Glomerular visceral epithelial cell (primary cell): ENCODE measurements around the gene TTC7B.
A peak's percentile ranks its signal among the peaks of the same experiment; 100 is the strongest.

ENCODE experiments used
- DNase-seq: peaks from one replicate; pipeline ENCODE4 v3.0.0-alpha.2; 2016; ENCODE audit errors: extremely low spot score

The TTC7B gene

DNA sequence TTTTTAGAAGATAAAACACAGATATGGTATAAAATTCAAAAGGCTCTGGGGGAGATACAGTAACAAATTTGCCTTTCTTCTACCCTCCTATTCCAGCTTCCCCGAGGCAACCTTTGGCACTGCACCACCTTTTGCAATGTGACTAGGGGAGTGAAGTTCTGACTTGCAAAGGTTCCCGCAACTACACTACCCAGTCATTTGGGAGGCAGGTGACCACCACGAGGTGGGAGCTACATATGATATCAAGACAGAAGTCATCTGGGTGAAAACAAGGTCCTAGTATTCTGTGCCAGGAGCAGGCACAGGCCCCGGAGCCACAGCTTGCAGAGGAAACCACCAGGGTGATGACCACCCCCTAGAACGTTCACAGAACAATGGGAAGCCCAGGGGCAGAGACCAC lies 141.5 kb downstream of the TTC7B start:
- DNase-seq: no peak

DNA sequence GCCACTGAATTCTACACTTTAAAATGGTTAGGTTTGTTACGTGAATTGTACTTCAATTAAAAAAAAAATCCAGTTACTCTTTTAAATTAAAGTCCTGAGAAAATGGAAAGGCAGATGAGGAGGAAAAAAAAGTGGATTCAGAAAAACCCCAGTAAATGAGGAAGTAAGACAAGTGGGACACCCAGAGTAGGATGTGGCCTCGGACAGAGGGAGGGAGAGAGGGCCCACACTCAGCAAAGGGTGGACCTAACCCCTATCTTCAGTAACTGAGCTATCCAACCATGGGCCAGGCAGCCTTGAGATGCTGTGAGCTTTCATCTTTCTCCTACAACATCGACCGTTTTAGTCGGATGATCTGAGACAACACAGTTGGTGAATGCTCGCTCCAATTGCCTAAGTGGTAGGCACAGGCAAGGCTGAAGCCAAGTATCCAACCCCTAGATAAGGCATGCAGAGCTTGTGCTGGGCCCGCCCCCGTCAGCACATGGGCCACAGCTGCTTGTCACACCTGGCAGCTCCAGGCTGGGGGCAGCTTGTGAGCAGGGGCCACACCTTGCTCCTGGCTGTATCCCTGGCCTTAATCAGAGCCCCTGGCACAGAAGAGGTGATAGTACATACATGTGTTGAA lies 142.1 kb downstream of the TTC7B start:
- DNase-seq: no peak

DNA sequence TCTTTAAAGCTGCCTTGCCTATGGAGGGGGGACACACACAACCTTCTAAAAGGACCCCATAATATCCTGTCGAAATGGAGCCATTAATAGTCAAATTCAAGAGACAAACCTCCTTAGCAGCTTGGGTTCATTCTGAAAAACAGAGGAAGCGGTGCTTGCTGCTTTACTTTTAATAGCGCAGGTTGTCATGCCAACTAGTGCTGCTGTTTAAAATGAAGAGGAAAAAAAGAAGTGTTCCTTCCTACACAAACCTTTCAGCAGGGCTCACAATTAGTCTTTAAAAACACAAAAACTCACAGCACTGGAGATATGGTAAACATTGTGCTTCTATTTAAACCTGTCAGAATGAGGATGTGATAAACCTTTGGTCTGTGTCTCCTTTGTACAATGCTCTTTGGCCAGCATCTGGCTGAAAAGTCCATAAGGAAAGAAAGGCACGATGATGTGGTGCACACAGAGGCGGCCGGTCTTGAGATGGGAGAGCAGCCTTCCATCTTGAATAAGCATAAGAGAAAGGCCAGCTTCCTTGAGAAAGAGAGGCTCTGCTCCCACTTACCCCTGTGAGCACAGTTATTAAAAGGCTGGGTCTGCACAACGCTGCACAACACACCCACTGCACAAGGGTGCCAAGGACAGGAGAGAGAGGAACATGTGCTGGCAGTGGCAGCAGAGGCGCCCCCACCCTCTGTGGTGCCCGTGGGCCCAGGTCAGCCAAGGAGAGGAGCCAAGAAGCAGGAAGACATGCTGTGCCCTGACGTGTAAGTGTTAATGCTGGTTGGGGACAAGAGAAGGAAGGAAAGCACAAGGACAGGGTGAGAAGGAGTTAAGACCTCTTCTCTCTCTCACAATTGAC lies 144.6 kb downstream of the TTC7B start:
- no peak for DNase-seq

DNA sequence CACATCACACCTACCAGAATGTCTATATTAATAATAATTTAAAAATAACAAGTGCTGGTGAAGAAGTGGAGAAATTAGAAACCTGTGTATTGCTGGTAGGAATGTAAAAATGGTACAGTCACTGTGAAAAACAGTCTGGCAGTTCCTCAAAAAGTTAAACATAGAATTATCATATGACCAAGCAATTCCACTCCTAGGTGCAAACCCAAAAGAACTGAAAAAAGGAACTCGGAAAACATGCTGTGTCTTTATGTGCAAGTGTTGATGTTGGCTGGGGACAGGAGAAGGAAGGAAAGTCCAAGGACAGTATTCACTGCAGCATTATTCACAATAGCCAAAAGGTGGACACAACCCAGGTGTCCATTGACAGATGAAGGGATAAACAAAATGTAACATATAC lies 146.5 kb downstream of the TTC7B start:
- DNase-seq: no peak

DNA sequence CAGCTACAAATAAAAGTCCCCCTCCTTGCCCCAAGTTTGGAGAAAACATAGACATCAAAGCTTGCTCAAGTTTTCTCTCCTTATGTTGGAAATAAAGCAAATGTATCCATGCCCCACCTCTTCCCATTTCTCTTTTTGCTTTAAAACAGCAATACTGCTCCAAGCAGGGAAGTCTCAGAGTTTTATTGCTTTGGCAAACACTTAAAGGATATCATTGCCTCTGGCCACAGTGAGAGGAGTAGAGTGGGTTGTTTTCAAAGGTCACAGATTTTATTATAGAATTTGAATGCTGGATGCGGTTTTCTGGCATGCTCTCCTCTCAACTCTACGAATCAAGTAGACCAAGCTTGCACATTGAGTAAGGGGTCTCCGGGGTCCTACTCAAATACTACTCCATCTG lies 149.7 kb downstream of the TTC7B start:
- DNase-seq: no peak

DNA sequence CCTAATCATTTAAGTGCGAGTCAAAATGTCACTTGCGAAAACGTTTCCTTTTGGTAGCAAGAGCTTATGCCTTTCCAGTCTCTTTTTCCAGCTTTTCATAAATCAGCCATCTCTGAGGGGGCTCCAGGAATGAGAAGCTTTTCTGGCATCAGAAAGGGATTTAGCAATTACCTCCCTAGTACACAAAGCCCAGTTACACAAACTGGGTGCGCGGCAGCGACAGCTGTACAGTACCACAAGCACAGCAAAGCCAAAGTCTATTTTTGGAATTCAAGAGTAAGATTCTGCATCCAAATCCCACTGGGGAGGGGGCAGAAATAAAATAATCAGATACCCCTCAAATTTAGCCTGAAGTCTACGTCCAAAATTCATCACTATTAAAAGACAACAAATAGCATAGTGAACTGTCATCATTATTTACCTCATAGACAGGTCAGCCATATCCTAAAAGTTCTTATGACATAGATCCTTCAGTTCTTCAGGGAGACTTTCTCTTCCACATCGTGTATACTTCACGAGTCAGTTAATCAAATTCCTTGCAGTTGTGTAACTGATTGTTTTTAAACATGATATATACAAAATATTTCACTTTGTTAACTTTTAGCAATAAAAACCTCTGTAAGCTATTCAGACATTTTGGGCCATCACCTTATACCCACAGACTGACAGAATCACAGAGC lies 150.8 kb downstream of the TTC7B start:
- DNase-seq: no peak

DNA sequence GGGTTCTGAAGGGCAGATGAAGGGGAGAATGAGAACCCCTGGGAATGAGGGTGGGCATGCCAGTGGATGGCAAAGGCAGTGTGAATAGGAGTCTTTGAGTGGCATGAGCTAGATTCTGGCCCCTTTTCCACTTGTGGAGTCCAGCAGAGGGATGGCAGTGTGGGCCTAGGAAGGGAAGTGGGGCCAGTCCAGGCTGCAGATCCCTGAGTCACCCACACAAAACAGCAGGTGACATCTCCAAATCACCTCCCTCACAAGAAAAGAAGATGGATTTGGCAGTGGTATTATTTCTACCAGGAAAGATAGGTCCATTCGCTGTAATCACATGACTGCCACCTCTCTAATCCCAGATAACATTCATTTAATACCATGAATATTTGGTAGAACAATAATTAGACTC lies 151.3 kb downstream of the TTC7B start:
- no peak for DNase-seq

DNA sequence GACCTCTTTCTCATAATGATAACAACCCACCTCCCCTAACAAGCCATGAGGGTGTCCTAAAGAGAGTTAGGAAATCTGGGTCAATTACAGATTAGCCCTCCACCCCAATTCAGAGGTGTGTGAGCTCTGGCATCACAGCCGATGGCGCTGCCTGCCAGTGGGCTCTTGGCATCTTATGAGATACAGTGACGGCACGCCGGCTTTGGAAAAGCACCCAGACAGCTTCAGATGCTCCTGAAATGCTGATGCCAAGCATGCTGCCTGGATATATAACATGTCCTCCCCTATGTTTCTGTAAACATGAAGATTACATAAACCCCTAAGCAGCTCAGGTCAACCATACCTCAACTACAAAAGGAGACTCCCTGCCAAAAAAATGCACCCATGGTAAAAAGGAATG lies 152.6 kb downstream of the TTC7B start:
- no peak for DNase-seq

DNA sequence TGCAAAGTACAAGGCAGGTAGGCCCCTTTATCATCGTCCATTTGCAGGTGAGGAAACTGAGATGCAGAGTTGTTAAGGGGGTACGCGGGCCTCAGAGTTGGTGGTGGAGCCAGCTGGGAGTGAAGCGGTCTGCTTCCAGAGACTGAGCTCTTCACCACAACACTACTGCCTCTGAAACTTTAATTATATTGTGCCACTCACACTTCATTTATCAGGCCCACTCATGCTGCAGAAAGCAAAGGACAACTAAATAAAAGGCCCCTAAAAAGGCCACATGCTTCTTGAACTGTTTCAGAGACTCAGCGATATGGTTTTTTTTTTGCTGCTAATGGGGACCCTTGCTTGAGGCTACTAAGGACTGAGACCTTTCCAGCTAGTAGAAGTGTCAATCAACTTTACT lies 153.1 kb downstream of the TTC7B start:
- DNase-seq: no peak

DNA sequence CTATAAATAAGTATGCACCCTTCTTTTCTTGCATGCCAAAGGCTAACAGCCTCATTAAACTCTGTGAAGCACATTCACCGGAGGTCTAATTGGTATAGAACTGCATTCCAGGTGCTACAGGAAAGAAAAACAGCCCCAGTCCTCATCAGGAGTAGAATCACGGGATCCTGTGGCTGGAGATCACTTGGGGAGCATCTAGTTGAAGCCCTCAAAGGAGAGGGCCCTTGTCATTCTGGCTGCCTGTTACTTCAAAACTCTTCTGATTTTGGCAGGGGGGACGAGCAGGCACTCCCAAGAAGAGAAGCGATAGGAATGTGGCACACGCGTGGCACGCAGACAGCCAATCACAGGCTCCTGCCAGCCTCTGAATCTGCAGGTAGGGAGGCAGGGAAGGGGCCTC lies 154.4 kb downstream of the TTC7B start:
- no peak for DNase-seq

DNA sequence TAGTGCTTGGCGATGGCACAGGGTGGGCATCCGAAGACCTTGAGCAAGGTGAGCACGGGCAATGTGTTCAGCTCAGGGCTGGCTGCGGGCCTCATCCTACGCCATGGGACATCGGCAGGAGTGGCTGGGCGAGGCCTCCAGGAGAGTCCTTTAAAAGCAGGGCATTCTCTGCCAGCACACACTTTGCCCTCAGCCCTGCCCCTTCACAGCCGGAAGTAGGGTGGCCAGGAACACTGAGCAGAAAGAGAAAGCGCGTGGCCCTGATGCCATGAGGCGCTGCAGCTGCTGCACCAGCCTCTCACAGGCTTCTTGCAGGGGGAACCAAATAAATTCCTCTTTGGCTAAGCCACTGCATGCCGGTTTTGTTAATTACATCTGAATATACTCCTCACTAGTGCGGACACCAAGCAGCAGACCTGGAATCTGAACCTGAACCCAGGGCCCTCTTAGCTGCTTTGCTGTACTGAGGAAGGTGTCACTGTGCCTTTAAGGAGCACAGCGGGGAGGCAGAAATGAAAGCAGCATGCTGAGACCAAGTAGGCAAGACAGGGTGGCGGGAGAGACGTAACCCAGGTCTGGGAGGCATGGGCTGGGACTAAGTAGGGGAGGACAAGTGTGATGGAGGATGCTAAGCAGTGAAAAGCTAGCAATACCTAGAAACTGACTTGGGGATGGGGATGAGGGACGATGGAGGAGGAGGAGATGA lies 155.2 kb downstream of the TTC7B start:
- DNase-seq: no peak

DNA sequence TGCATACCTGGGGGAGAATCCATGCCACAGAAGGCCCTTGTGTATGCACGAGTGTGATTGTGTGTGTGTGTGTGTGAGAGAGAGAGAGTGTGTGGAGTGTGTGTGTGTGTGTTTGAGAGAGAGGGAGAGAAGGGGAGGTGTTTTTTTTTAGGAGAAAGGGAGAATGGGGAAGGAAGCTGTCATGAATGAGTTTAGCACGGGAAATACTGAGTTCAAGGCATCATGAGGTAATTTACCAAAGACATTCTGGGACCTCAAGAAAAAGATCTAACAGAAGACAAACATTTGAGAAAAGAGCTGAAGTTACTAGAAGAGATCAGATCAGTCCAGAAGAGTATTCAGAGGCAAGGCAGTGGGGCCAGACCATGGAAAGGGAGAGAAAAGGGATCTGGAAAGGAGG lies 157.1 kb downstream of the TTC7B start:
- no peak for DNase-seq

DNA sequence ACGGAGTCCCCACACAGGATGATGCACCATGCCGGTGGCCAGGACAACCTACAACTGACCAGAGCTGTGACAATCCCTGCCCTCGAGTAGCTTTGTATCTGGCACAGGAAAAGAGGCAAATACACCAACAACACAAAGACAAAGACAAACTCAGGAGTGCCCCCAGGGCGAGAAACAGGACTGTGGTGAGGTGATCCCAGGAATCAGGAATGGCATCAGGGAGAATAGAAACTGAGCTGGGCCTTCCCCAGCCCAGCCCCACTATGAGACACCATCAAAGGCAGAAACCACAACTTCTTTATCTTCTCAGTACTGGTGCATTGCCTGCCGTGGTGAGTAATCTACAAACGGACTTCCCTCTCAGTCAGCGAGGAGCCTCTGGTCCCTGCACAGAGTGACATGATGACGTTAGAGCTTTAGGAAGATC lies 157.7 kb downstream of the TTC7B start:
- peak; percentile 69 for DNase-seq

DNA sequence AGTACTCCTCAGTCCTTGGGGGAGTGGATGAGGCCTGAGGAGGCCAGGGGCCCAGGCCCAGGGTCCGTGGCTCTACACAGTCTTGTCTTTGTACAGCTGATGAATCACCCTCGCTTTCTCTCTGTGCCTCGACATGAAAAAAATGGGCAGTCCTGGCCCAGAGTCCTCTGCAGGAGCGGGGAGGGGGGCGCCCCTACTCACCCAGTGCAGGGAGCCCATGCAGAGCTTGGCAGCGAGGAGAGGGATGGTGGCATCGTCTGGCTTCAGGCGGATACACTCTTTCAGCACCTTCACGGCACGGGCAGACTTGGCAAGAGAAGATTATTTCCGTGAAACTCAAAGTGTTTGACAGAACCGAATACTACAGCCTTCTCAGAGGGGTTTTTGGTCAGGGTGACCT lies 159.3 kb downstream of the TTC7B start:
- DNase-seq: no peak

DNA sequence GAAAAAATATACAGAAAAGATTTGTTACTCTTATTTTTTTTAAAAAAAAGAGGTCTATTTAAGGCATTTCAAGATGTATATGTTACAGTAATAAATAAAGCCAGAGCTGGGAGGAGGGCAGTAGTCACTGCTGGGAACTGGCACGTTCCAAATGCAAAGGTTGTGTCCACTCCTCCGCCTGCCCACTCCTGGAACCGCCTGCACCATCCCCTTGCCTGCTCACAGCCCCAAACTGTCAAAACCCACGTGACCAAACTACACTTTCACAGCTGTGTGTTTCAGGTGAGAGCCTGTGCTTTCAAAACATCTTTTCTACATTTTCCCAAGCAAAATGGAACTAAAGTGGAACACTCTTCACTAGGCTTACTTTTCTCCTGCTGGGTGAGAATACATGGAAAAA lies 160.4 kb downstream of the TTC7B start:
- DNase-seq: no peak

DNA sequence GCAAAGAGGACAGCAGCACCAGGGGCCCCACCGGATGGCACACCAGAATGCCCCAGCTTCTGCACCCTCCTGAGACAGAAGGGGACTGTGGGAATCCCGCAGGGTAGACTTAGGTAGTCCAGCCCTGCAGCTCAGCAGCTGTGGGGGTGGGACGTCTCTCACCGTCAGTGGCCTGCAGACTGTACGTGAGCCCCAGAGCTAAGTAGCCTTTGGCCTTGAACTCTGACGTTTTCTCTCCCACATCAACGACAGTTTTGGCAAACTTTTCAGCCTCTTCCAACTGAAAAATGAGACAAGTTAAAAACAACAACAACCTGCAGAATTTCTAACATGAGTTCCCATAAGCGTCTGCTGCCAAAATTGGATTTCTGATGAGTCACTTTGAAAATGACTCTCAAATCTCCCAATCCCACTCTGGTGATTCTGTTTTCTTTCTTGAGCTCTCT lies 161.4 kb downstream of the TTC7B start:
- no peak for DNase-seq

DNA sequence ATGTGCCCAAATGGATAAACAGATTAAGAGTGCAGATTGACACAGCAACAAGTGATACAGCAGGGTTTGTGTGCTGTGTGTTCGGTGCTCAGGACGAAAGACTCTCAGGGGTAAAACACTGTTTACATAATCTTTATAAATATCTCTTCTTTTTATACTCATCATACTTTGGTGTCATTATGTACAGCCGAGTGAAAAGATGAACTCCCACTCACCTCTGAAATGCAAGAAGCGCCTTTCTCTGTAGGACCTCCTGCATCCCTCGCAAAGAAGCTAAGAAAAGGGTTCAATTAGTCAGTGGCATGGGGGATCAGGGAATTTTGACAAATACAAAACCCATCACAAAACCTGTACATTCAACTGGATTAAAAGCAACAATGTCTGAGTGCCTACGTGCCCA lies 163.6 kb downstream of the TTC7B start:
- DNase-seq: no peak

DNA sequence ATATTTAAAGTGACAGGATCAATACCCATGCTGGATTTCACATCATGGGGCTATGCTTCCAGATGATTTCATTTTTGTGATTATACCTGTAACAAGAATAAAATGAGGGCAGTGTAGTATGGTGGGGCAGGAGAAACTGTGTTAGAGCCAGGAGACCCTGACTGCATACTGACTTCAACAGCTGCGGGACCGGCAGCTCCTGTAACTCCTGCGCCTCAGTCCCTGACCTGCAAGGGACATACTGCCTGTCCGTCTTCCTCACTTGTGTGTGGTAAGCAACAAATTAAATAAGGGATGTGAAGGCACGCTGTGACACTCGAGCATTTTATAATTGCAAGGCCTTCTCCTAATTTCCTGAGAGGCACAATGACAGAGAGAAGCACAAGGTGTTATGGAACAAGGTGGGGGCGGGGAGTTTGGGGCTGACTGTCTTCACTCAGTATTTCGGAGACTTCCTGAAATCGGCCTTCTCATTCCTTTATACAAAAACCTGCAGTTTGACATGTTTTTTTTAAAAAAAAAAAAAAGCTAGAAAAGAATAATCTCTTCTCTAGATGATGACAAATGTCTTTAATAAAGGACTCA lies 164.2 kb downstream of the TTC7B start:
- DNase-seq: no peak

DNA sequence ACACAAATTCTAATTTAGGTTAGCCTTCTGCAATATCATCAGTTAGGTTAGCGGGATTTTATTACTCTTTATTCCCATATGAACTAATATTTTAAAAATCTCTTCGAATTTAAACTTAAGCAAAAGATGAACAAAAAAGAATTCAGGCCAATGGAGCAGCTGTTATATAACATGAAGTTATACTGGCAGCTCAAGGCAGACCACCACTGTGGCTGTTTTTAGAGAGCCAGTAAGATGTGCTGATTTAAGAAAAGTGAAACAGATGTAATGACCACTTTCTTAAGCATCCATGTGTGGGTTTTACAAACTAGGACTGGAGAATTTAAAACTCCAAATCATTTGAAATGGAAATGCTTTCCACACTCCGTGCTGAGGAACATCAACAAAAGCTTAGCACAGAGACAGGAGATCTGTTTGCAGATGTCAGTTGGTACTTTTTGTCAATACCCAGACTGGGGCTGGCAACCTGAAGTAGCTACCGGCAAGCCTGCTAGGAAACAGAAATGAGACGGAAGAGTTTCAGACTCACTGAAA lies 164.9 kb downstream of the TTC7B start:
- DNase-seq: no peak

DNA sequence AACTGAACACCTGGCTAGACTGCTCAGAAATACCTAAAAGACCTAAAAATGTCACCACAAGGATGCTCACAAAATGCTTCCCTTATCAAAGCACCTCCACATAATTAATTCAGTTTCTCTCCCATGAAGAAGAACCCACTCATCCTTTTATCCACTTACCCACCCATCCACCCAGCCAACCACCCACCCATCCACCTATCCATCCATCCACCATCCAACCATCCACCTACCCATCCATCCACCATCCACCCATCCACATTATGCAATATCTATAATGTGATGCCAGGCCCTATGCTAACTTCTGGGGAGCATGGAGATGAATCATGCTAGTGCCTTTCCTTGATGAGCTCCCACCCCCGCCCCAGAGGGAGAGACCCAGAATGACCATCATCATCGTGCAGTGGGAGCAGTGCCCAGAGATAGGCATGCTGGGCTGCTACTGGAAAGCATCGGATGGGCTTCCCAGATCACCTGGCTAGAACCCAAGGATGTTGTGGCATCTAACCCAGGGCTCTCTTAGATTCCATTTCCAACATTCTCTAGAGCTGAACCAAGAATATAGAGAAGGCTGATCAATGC lies 166.6 kb downstream of the TTC7B start:
- DNase-seq: peak; percentile 25

DNA sequence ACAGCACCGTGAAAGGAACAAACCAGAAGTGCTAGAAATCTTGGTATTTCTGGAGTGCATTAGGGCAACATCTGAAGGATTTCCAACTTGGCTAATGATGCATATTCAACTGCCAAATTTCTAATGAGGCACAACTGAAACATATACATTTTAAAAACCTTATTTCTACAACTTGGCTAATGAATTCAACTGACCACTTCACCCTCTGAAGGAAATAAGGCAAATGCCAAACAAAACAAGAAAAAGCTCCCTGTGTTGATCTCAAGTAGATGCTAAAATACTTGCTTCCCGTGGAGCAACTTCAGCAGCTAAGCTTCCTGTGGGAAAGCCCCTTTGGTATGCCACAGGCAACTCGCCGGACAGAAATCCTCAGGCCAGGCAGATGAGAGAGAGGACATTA lies 167.1 kb downstream of the TTC7B start:
- DNase-seq: peak; percentile 61
